Activated CD4-positive, CD25-positive, alpha-beta regulatory T cell (primary cell): ENCODE data around the gene EIF2D.
"Not testable (repeated sequence)": the region's sequence is repeated elsewhere in the genome, so short reads cannot be mapped to it uniquely, and the experiment has no call there.

Source experiments
- DNase-seq, 4 experiments: peaks; one replicate each; lab custom pipeline; 2025; lab: John Stamatoyannopoulos, UW

Gene EIF2D, protein sequence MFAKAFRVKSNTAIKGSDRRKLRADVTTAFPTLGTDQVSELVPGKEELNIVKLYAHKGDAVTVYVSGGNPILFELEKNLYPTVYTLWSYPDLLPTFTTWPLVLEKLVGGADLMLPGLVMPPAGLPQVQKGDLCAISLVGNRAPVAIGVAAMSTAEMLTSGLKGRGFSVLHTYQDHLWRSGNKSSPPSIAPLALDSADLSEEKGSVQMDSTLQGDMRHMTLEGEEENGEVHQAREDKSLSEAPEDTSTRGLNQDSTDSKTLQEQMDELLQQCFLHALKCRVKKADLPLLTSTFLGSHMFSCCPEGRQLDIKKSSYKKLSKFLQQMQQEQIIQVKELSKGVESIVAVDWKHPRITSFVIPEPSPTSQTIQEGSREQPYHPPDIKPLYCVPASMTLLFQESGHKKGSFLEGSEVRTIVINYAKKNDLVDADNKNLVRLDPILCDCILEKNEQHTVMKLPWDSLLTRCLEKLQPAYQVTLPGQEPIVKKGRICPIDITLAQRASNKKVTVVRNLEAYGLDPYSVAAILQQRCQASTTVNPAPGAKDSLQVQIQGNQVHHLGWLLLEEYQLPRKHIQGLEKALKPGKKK

DNA sequence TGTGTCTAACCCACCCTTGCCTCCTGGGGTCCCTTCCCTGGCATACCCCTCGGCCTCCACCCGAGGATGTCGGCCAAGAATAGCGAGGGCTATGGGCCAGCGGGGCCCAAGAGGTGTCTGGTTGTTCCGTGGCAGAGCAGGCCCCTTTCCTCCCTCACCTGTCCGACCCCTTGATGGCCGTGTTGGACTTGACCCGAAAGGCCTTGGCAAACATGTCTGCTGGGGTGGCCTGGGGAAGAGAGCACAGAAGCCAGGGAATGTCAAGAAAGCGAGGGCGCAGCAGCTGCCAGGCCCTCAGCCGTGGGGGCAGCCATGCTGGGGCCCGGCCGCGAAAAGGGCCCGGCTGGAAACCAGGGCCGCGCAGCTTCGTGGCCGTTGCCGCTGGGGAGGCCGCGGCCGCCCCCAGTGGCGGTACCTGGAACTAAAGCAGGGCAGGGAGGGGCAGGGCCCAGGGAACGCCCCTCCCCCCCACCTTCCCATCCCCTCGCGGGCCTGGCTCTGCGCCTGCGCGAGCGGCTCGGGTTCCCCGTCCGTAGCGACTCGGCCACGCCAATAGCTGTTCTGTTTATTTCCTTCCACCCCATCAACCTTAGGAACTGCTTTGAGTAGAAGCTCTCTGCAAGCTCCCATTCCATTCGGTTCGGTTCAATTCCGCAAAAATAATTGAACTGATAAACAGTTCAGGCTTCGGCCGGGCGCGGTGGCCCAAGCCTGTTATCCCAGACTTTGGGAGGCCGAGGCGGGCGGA, at the start of gene EIF2D:
EIF2D (minus strand) TSS at position 337 of the 748 bp plus-strand sequence; CDS start at position 214, 123 bp downstream.
- peak; percentile 89 to 94 (median 92) for DNase-seq

DNA sequence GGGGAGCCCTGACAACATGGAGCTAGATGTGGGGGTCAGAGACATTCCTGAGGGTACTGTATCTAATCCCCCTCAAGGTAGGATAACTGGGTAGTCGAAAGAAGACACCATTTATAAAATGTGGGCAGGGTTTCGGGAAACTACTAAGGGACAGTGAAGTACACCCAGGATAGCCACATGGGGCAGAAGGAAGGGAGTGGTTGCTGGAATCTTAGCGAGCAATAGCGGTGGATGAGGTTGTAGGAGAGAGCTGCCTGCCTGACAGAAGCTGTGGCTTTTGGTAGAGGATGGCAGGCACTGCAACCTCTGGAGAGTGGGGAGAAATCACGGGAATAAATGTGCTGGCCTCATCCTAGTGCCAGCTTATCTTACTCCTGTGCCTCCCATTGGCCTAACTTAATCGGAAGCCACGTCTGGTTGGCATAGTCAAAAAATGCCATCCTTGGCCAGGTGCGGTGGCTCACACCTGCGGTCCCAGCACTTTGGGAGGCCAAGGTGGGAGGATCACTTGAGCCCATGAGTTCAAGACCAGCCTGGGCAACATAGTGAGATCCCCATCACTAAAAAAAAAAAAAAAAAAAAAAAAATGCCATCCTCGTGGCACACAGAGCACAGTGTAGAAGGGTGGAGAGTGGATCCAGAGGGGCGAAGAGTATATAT, 49.0 kb upstream of the EIF2D start:
- DNase-seq = no peak

DNA sequence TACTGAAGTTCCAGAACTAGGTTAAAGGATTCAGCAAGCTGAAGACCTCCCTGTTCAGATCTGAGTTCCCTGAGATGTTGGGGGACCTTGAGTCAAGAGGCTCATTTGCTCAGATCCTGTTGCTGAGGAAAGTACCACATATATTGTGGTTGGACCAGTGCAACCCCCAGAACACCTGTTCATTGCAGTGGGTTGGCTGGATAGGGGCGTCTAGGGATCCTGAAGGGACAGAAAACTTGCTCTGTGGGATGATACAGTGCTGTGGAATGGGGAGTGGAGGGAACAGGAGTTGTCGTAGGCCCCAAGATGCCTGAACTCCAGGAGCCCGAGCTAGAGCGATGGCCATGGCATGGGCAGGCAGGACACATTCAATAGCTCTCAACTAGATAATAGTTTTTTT, 47.9 kb upstream of the EIF2D start:
- no peak for DNase-seq

DNA sequence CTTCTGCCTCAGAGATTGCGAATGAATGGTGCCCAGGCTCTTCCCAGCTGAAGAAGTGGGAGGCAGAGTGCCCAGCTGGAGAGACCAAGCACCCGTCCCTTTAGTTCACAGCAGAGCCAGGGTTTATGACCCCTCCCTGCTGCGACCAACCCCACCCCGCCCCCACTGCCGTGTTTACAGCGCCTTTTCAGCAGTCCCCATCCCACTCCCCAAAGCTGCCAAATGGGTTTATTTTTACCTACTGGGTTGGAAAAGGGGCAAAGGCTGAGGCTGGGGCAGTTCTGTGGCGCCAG, 46.7 kb upstream of the EIF2D start:
- DNase-seq = no peak

DNA sequence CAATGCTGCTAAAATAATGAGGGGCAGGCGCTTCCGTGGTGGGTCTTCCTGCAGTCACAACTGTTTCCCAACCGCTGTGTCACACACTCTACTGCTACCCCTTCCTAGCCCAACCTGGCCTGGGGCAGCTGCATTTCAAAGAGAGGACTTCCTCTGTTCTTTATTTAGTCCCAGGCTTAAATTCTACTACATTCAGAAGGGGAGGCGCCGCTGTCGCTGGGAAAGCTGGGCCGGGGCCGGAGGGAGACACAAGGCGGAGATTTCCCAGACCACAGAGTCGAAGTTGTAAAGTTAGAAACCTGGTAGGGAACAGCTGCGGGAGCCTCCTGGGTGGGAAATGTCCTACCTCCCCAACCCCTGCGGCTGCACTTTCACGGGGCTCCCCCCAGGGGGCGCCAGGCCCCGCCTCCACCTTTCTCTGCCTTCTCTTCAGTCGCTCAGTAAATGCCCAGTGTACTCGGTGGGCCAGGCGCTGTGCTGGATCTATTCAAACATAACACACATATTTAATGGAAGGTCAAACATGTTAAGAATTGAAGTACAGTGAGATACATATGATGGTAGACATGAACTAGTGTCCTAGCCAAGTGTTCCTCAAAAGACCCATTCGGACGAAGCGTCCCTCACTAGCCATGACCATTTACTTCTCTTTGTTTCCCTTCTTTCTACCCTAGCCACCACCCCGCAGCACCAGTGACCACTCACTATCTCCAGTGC, 46.2 kb upstream of the EIF2D start:
- DNase-seq = peak in 1 of 4 experiments; percentile 12

DNA sequence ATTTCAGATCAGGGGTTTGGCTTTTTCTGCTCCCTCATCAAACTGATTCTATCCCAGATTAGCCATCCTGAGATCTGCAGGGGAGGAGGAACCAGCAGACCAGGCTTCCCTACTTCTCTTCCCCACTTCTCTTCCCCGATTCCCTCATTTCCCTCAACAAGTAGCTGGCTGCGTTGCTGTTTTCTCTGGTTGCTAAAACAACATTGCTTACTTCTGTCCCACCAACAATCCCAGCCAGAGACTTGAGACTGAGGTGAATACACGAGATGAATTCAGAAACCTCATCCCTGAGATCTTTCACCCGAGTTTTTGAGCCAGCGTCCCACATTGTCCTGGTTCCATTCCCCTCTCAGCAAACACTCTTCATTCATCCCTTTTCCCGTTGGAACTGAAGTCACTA, 45.5 kb upstream of the EIF2D start:
- no peak for DNase-seq

DNA sequence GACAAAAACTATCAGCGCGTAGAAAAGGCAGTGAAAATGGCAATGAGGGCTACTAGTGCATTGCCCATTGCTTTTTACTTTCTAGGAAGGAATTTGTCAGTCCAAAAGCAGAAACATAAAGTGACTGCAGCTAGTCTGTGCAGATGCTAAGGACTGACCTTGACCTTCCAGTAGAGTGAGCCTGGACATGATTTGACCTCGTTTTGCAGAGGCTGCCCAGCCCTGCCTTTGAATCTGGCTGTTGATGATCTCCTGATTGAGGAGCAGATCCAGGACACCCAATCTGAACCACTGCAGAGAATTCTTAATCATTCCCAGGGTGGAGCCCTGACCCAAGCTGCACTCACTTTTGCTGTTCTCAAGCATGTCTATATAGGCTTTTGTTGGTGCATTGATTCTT, 44.7 kb upstream of the EIF2D start:
- no peak for DNase-seq

DNA sequence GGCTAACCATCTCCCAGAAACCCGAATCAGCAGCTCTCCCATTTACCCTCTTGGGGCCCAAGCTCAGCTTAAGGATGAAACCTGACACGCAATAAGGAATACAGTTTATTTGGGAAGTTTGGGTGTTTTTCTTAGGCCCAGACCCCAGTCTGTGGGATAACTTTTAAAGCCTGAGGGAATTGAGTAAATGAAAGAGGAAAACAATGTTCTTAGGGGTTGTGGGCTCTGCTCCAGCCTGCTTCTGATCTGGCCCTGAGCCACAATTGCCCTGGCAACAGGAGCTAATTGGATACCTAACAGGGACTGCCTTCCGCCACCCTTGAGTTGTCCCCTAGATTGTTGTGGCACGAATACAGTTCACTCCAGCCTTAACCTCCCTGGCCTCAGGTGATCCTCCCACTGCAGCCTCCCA, 43.2 kb upstream of the EIF2D start:
- DNase-seq = no peak

DNA sequence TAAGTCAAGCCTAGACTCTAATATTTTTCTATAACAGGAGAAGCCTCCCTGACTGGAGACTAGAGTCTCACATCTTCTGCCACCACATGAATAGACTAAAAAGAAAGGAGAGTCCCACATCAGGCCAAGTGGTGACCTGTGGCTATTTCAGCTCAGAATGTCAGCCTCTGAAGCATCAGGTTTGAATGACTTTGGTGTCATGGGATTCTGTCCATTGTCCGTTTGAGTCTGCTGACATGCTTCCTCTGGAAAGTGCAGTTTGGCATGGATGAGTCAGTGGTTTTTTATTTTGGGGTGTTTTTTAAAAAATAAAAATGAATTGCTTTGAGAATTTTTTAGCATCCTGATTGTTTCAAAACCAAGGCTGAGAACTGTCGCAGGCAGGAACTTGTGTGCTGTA, 42.6 kb upstream of the EIF2D start:
- DNase-seq = no peak

DNA sequence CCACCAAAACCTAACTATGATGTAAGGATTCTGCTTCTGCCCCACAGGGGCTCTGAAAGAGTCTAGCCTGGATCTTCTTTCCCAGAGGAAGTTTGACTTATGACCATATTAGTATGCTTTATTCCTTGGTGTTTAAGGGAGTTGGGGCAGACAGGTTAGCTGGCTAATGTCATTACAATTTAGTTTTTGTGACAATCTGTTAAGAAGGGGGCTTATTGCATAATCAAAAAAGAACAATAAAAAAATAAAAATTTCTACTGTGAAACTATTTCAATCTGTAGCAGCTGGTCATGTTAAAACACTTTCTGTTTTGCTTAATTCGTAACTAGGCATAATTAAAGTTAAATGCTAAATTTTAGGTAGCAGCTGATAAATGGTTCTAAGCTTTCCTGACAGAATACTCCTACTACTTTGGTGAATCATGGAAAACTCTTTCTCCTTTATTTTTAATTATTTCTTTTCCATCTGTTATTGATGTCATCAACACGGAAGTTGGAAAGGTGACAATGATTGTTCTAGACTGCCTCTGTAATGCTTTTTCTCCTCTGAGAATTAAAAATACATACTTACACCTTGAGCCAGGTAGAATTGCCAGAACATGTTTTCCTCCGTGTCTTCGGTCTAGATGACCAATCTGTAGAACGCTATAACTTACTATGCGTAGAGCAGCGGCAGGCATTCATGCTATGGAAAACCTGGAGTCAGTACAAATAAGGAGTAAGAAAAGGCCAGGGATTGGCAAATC, 41.6 kb upstream of the EIF2D start:
- no peak for DNase-seq

DNA sequence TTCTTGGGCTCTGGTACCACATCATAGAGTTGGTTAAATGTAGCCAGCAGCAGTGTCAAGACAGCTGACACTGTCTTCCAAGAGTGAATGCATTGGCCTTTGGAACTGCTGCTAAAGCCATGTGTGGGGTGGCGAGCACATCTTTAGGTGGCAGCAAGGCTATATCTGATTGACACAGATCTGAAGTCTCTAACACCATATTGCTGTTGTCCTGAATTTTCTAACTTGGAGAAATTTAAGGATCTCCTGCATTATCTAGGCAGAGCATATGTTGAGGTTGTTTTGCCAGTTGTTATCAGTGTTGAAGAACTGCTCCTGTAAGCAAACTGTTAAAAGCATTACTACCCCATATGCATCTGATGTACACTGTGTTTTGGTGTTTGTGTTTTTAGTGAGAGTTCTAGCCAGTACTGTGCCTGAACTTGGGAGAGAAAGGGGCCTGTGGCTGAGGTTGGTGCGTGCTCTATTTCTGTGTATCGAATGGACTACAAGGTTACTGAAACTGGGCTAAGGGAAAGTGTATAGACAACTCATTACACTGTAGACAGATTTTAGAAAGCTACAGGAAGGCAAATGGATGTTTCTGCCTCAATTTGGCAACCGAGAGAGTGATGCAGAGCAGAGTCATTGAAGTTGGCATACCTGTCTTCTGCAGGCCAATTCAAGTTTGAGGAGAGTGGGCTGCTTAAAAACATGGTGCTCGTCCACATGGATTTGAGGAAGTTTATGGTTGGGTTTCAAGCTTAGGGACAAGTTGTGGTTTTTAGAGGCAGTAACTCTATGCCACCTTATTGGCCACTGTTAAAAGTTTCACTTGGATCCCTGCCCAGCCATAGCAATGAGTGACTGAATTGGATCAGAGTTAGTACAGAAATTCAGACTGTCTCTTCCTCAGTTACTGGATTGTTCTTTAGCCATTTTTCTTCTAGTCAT, 40.0 kb upstream of the EIF2D start:
- DNase-seq = no peak

DNA sequence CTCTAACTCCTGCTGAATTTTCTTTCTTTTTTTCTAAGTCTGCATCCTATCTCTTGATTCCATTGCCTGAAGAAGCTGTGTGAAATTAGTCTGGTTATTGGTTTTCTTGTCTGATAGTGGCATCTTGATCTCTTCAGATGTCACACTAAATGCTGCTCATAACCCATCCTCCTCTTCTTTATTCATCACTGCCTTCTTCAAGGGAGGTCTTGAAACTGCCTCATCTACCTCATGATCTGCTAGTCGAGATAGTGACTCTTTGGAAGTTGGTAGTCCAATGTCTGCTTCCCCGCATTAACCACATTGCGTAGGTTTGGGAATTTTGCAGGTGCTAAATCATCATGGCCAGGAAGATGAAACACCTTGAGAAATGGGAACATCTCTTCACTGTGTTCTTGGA, 38.7 kb upstream of the EIF2D start:
- no peak for DNase-seq

DNA sequence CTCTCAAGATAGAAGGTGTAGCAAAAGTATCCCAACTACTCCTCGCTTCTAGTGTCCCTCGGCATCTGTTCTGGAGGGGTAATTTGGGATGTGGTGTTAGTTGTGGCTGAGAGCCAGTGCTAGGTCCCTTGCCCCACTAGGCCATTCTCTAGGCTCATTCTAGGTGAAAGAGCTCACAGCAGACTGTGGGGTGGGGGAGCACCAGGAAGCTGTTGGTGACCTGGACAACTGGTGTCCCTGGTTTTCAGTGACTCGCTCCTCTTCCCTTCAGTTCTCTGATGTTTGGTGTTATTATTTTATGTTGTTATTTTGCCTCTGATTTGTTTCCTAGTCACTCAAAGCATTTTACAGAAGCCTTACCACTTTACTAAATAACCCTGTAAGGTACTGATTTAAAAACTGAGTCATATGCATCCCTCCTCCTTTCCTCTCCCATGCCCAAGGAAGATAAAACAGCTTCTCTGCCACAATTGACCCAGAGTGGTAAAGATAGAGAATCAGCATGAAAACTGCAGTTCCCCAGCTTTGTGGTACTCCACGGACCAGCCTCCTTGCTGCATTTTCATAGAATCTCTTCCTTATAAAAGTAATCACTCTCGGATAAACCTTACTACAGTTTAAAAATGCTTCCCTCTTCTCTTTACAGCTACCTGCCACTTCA, 37.1 kb upstream of the EIF2D start:
- DNase-seq = no peak

DNA sequence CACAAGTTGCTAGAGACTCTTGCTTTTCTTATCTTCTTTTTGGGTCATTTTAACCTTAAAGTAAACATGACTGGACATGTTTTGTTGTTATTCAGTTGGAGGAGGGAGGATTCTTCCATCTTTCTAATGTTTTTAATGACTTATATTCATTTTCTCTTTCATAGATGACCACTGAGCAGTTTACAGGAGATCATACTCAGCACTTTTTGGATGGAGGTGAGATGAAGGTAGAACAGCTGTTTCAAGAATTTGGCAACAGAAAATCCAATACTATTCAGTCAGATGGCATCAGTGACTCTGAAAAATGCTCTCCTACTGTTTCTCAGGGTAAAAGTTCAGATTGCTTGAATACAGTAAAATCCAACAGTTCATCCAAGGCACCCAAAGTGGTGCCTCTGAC, 35.0 kb upstream of the EIF2D start:
- no peak for DNase-seq

DNA sequence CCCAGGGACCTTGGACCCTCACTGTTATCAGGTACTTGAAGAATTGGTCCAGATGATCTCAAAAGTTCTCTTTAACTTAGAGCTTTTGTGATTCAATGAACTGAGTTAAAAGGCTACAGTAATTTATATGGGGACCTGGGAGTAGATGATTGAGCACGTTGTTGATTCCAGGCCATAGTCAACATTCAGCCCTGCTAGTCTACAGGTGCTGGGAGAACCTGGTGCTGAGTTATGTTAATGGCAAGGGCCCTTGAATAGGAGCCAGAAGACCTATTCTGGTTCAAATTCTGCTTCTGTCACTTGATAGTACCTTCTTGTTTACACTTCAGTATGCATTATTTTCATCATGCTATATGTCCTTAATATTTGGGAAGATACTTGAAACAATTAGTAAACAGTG, 34.2 kb upstream of the EIF2D start:
- DNase-seq = no peak

DNA sequence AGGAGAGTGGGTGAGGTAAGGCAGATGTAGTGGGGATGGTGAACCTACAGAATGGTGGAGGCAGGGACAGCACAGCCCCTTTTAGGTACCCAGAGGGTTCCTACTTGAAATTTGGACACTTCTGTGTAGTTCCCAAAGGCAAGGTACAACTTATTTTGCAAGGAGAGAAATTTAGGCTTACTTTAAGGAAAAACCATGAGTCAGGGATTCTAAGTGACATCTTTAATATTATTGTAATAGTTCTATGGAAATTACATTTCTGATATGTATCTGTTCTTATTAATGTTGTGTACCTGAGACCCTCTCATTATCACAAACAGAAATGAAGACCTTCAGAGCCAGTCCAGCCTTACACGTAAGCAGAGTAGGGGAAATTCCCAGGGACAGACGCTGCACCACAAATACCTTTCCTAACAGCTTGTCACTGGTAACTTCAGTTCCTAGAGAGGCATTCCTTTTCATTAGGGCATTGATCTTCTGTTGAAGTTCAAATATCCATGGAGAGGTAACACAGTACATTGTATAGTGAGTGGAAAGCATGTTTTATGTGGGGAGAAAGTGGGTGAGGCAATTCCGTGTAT, 30.9 kb upstream of the EIF2D start:
- no peak for DNase-seq

DNA sequence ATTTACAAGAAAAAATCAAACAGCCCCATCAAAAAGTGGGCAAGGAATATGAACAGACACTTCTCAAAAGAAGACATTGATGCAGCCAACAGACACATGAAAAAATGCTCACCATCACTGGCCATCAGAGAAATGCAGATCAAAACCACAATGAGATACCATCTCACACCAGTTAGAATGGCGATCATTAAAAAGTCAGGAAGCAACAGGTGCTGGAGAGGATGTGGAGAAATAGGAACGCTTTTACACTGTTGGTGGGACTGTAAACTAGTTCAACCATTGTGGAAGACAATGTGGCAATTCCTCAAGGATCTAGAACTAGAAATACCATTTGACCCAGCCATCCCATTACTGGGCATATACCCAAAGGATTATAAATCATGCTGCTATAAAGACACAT, 29.8 kb upstream of the EIF2D start:
- not testable (repeated sequence) for DNase-seq

DNA sequence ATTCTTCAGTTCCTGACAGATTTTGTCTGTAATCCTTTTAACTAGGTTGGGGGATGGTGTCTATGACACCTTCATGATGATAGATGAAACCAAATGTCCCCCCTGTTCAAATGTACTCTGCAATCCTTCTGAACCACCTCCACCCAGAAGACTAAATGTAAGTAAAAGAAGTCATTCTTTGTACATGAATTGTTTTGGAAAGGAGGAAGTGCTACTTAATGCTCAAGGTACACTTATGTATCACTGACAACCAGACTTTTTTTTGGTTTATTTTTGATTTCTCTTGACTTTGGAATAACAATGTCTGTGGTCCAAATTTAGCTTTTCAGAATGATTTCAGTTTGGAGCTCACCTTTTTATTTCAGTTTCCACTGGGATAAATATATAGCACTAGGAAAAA, 25.3 kb upstream of the EIF2D start:
- no peak for DNase-seq

DNA sequence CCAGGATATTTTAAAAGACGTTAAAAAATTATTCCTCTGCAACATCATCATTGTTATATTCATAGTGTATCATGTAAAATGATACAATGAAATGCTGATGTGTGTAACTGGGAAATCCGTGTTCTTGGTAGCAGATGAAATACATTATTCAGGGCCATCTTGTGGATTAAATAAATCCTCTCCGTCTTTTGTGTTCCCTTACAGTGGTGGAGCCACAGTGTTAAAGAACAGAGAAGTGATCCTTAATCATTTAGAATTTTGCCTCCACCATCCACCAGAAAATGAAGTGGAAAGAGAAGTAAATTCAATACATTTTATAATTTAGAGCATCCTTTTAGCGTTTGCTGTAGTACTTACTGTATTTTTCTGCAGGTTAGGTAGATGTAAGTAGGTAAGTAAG, 24.4 kb upstream of the EIF2D start:
- DNase-seq = no peak
